Epithelial cell of esophagus (primary cell): Measurements from ENCODE around the gene STAB1.

Experiments
- DNase-seq: peaks from one replicate; pipeline ENCODE4 v3.0.0; 2010; ENCODE audit warnings: low read depth
- H3K4me3 ChIP-seq: 2 replicates; pipeline ENCODE4 v1.5.1; 2011; ENCODE audit warnings: mild to moderate bottlenecking, low read length, control low read depth
- CTCF ChIP-seq: IDR thresholded peaks from 2 replicates; pipeline ENCODE4 v1.5.1; 2011; ENCODE audit warnings: low read depth, mild to moderate bottlenecking, low read length, control low read depth, inconsistent platforms; ENCODE audit not compliant: insufficient read depth; ENCODE audit errors: missing control alignments

STAB1 gene

GRCh38 chr3:52455283-52456168 is 39.6 kb upstream of the STAB1 start, which contains the start of gene NISCH:
NISCH (plus strand) TSS chr3:52455604; CDS start chr3:52455642, 38 bp downstream.
- H3K4me3 ChIP-seq, result peak within 1 kb of the TSS; percentile 79
- TF ChIP-seq CTCF, result no peak
- peak; percentile 82 for DNase-seq

GRCh38 chr3:52456169-52456799 is 38.9 kb upstream of the STAB1 start:
- no peak for DNase-seq
- TF ChIP-seq CTCF, result no peak
- H3K4me3 ChIP-seq, result peak overlapping the region; percentile 79

DNA sequence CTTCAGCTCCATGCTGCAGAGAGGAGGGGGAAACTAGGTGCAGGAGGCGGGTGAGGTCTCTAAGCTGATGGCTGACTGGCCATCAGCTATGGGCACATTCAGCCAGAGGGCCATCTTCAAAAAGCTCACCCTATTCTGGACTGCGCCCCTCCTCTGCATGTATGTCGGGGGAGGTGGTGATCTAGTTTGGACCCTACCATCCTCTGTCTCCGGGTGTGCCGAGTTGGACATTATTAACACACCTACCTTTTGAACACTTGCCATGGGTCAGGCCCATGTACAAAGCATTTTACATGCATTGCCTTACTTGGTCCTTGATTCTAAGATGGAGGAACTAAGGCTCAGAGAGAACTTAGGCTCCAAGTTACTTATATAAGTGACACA is 38.3 kb upstream of the STAB1 start:
- no peak for TF ChIP-seq CTCF
- no peak for DNase-seq

DNA sequence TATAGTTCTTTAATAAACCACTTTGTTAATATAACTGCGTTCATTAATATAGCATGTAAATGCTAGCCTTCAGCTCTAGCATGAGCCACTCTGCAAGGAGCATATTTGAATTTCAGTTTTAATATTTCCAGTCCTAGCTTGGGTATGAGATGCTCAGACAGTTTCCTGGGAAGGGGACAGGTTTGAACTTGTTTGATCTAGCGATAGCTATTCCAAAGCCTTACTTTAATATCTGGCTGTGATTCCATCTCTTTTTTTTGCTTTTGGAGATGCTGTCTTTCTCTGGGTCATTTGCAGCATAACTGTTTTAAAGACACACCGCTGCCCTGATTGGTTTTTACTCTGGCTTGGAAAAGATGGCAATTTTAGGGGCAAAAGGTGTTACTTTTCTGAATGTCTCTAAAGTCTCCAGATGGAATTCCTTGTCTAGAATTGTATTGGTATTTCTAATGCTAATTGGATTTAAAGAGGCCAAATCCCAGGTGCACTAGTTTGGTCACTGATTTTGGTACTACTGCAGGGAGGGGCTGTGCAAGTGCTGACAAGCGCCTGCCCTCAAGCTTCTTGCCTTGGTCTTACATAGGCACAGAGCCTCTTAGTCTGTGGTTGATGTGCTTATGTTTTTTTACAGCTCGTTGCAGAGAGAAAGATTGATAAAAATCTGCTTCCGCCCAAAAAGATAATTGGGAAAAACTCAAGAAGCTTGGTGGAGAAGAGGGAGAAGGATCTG is 36.9 kb upstream of the STAB1 start:
- peak; percentile 60 for DNase-seq
- TF ChIP-seq CTCF, result no peak
- H3K4me3 ChIP-seq, result no peak overlapping the region

More for the DNA sequence above, 38.3 kb upstream of the STAB1 start:
- H3K4me3 ChIP-seq, result peak overlapping the region; percentile 79

DNA sequence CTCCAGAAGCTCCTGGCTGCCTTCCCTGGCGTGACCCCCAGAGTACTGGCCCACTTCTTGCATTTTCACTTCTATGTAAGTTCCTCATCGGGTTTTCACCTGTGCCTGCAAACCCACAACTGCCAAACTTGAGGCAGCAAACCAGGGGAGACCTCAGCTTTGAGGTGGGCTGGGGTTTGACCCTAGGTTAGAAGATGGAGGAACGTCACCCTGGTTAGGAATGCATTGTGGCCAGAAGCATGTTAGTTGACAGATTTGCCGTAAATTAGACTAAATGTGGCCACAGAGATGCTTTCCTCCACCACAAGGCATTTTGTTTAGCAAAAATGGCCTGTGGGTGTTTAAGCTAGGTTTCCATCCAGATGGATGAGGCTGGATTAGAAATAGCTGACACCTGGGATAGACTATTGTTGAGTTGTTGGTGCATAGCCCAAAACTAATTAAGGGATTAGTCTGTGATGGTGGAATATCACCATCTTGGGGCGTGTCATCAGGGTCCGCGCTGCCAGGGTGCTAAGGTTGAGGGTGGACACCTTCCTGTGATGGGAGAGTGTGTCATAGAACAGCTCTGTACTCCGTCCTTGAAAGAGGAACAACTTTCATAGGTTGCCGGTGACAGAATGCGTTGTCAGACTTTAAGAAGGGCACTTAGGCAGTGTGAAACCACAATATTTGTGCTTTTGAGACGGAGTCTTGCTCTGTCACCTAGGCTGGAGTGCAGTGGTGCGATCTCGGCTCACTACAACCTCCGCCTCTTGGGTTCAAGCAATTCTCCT is 36.2 kb upstream of the STAB1 start:
- TF ChIP-seq CTCF, result no peak
- no peak for DNase-seq
- no peak overlapping the region for H3K4me3 ChIP-seq

GRCh38 chr3:52461874-52462273 is 33.3 kb upstream of the STAB1 start:
- TF ChIP-seq CTCF, result no peak
- DNase-seq, result no peak
- no peak overlapping the region for H3K4me3 ChIP-seq
